SKM-1 treated with dmso at 0.1 percent for 144 hours (cell line): ENCODE results near the gene RNF212.
"Not testable (repeated sequence)": the region's sequence is repeated elsewhere in the genome, so short reads cannot be mapped to it uniquely, and the experiment has no call there.

Source experiments
- DNase-seq: peaks from one replicate; lab custom pipeline; 2025; ENCODE audit not compliant: unreplicated experiment; lab: John Stamatoyannopoulos, UW

The RNF212 gene

GRCh38 chr4:1050486-1051213 lies 62.7 kb downstream of the RNF212 start:
- DNase-seq: no peak

- DNase-seq: no peak
Observed at GRCh38 chr4:1049591-1049905, 63.8 kb downstream of the RNF212 start.

- DNase-seq: peak; percentile 49
Observed at GRCh38 chr4:1048773-1049590, 64.4 kb downstream of the RNF212 start.

- no peak for DNase-seq
Observed at GRCh38 chr4:1047976-1048772, 65.2 kb downstream of the RNF212 start.

GRCh38 chr4:1047106-1047975 lies 66.0 kb downstream of the RNF212 start:
- DNase-seq: no peak

GRCh38 chr4:1046581-1047011 lies 66.8 kb downstream of the RNF212 start:
- not testable (repeated sequence) for DNase-seq

GRCh38 chr4:1045595-1046201 lies 67.7 kb downstream of the RNF212 start:
- no peak for DNase-seq

- DNase-seq: no peak
Observed at GRCh38 chr4:1045193-1045594, 68.2 kb downstream of the RNF212 start.

GRCh38 chr4:1044469-1045192 lies 68.7 kb downstream of the RNF212 start:
- DNase-seq: no peak

GRCh38 chr4:1043651-1044468 lies 69.5 kb downstream of the RNF212 start:
- DNase-seq: peak; percentile 76

GRCh38 chr4:1043162-1043561 lies 70.2 kb downstream of the RNF212 start:
- DNase-seq: no peak

- DNase-seq: no peak
Observed at GRCh38 chr4:1042352-1043055, 70.9 kb downstream of the RNF212 start.

GRCh38 chr4:1041936-1042330 lies 71.4 kb downstream of the RNF212 start:
- no peak for DNase-seq

GRCh38 chr4:1041147-1041935 lies 72.0 kb downstream of the RNF212 start:
- no peak for DNase-seq

GRCh38 chr4:1040344-1041146 lies 72.8 kb downstream of the RNF212 start:
- no peak for DNase-seq

- no peak for DNase-seq
Observed at GRCh38 chr4:1039493-1040343, 73.6 kb downstream of the RNF212 start.
